H1 (cell line): ENCODE results near the gene HNF4A. TPM values are rescaled to one million over a fixed set of nuclear protein-coding genes. Genes with fewer than 3 reads are reported as not detected.

Experiments used
- CTCF ChIA-PET: fragments of 300-600 bp; sonication (Branson Sonifier 250); formaldehyde crosslinking; loops from one replicate; lab custom pipeline; 2021; ENCODE audit not compliant: partially characterized antibody; lab: Charles Lee
- POLR2A ChIA-PET: fragments of 300-600 bp; sonication (Branson Sonifier 250); formaldehyde crosslinking; loops from one replicate; lab custom pipeline; 2021; ENCODE audit warnings: inconsistent platforms; ENCODE audit not compliant: partially characterized antibody; lab: Charles Lee
- DNase-seq, 2 experiments: peaks; one replicate each; pipeline versions ENCODE4 v3.0.0 to v3.0.0-alpha.2; 2010 to 2022; ENCODE audit warnings: low spot score in 2 of 2, low read depth in 1 of 2, mixed read lengths in 1 of 2
- FAIRE-seq: peaks from 2 replicates; lab custom pipeline; 2011; peaks lifted over from hg19 to GRCh38; lab: Jason Lieb, UNC
- H2AFZ ChIP-seq: 2 replicates; pipeline ENCODE4 v1.8.1; 2012; ENCODE audit warnings: low read length, inconsistent platforms
- H2AK5ac ChIP-seq: 2 replicates; pipeline ENCODE4 v1.6.1; 2013; ENCODE audit warnings: low read depth, low read length
- H2BK120ac ChIP-seq: replicated peaks from 2 replicates; pipeline ENCODE3; 2013; ENCODE audit warnings: low read depth, low read length, inconsistent platforms
- H2BK12ac ChIP-seq: 2 replicates; pipeline ENCODE4 v1.6.1; 2013; ENCODE audit warnings: low read depth, low read length
- H2BK15ac ChIP-seq: 2 replicates; pipeline ENCODE4 v1.6.1; 2013; ENCODE audit warnings: low read length
- H2BK20ac ChIP-seq: 2 replicates; pipeline ENCODE4 v1.6.1; 2013; ENCODE audit warnings: low read length
- H2BK5ac ChIP-seq: 2 replicates; pipeline ENCODE4 v1.6.1; 2013; ENCODE audit warnings: low read depth, low read length
- H3K14ac ChIP-seq: 2 replicates; pipeline ENCODE4 v1.6.1; 2013; ENCODE audit warnings: inconsistent platforms; ENCODE audit not compliant: insufficient read length
- H3K18ac ChIP-seq: 2 replicates; pipeline ENCODE4 v1.6.1; 2013; ENCODE audit warnings: low read length; ENCODE audit errors: extremely low read depth
- H3K23ac ChIP-seq: 2 replicates; pipeline ENCODE4 v1.6.1; 2013; ENCODE audit warnings: inconsistent platforms; ENCODE audit not compliant: insufficient read length
- H3K23me2 ChIP-seq: 2 replicates; pipeline ENCODE4 v1.6.1; 2013; ENCODE audit warnings: low read depth, low read length
- H3K27ac ChIP-seq: 2 replicates; pipeline ENCODE4 v1.6.1; 2011; ENCODE audit warnings: low read depth, low read length, inconsistent platforms
- H3K27me3 ChIP-seq, 4 experiments: replicated peaks in 1 of 4; 1 replicate in 1 of 4; 2 replicates in 3 of 4; pipeline versions ENCODE4 v1.6.1 to v1.8.1; 2011 to 2013; ENCODE audit warnings: low read length in 3 of 4, mild to moderate bottlenecking in 3 of 4, inconsistent platforms in 2 of 4, mixed read lengths in 2 of 4, moderate library complexity in 1 of 4; ENCODE audit not compliant: control insufficient read depth in 3 of 4, insufficient read depth in 3 of 4; ENCODE audit errors: extremely low read depth in 1 of 4
- H3K36me3 ChIP-seq, 4 experiments: 2 replicates each; pipeline versions ENCODE4 v1.6.1 to v1.8.1; 2011 to 2013; ENCODE audit warnings: mild to moderate bottlenecking in 4 of 4, low read length in 3 of 4, moderate library complexity in 2 of 4, control low read depth in 1 of 4, inconsistent platforms in 1 of 4; ENCODE audit not compliant: insufficient read depth in 4 of 4, control insufficient read depth in 2 of 4
- H3K4ac ChIP-seq: replicated peaks from 2 replicates; pipeline ENCODE3; 2013; ENCODE audit warnings: low read length, low read depth, mixed read lengths, inconsistent platforms; ENCODE audit not compliant: insufficient read length
- H3K4me1 ChIP-seq, 4 experiments: replicated peaks in 1 of 4; 1 replicate in 1 of 4; 2 replicates in 3 of 4; pipeline versions ENCODE4 v1.6.1 to v1.8.1; 2011 to 2013; ENCODE audit warnings: low read length in 3 of 4, inconsistent platforms in 2 of 4, mixed read lengths in 1 of 4; ENCODE audit not compliant: insufficient read depth in 4 of 4, control insufficient read depth in 3 of 4
- H3K4me2 ChIP-seq, 2 experiments: 2 replicates each; pipeline versions ENCODE4 v1.6.1 to v1.8.1; 2011 to 2013; ENCODE audit warnings: low read depth in 2 of 2, low read length in 2 of 2, control low read depth in 1 of 2, inconsistent platforms in 1 of 2, mild to moderate bottlenecking in 1 of 2; ENCODE audit not compliant: insufficient read depth in 1 of 2
- H3K4me3 ChIP-seq, 4 experiments: fragments of 200-600, 300-600 bp in 1 of 4; sonication (generic), shearing (Covaris generic), sonication (Bioruptor Twin) in 1 of 4; 2 replicates each; pipeline versions ENCODE4 v1.5.1 to v1.8.1; 2011 to 2016; ENCODE audit warnings: low read length in 4 of 4, low read depth in 3 of 4, control low read depth in 2 of 4, inconsistent platforms in 2 of 4, mild to moderate bottlenecking in 2 of 4, mixed read lengths in 1 of 4, moderate library complexity in 1 of 4; ENCODE audit not compliant: insufficient read depth in 2 of 4; ENCODE audit errors: extremely low read depth in 1 of 4
- H3K56ac ChIP-seq: replicated peaks from 2 replicates; pipeline ENCODE3; 2013; ENCODE audit warnings: low read depth, mild to moderate bottlenecking, mixed read lengths, low read length, inconsistent platforms; ENCODE audit not compliant: insufficient read length
- H3K79me1 ChIP-seq: 2 replicates; pipeline ENCODE4 v1.6.1; 2013; ENCODE audit warnings: low read depth, low read length, control low read depth
- H3K79me2 ChIP-seq, 2 experiments: 2 replicates each; pipeline versions ENCODE4 v1.6.1 to v1.8.1; 2012 to 2013; ENCODE audit warnings: low read length in 2 of 2, mild to moderate bottlenecking in 2 of 2, inconsistent platforms in 1 of 2; ENCODE audit not compliant: insufficient read depth in 2 of 2, control insufficient read depth in 1 of 2
- H3K9ac ChIP-seq, 4 experiments: replicated peaks in 1 of 4; 1 replicate in 1 of 4; 2 replicates in 3 of 4; pipeline versions ENCODE4 v1.6.1 to v1.8.1; 2011 to 2013; ENCODE audit warnings: low read depth in 3 of 4, low read length in 3 of 4, control low read depth in 2 of 4, mild to moderate bottlenecking in 2 of 4, moderate library complexity in 2 of 4, inconsistent platforms in 1 of 4; ENCODE audit errors: extremely low read depth in 1 of 4
- H3K9me3 ChIP-seq, 2 experiments: 2 replicates each; pipeline versions ENCODE4 v1.6.1 to v1.8.1; 2012 to 2013; ENCODE audit warnings: mild to moderate bottlenecking in 2 of 2, moderate library complexity in 2 of 2, control low read depth in 1 of 2, inconsistent platforms in 1 of 2, low read depth in 1 of 2, low read length in 1 of 2, mixed read lengths in 1 of 2; ENCODE audit not compliant: insufficient read depth in 2 of 2
- H4K20me1 ChIP-seq, 2 experiments: replicated peaks in 1 of 2; 2 replicates each; pipeline versions ENCODE3 to v1.8.1; 2011 to 2013; ENCODE audit warnings: inconsistent platforms in 2 of 2, low read length in 2 of 2, mild to moderate bottlenecking in 1 of 2; ENCODE audit not compliant: insufficient read depth in 2 of 2, control insufficient read depth in 1 of 2
- H4K5ac ChIP-seq: 2 replicates; pipeline ENCODE4 v1.6.1; 2013; ENCODE audit warnings: low read length, low read depth, mixed read lengths, inconsistent platforms; ENCODE audit not compliant: insufficient read length
- H4K8ac ChIP-seq: 2 replicates; pipeline ENCODE4 v1.8.0; 2013; ENCODE audit warnings: mild to moderate bottlenecking, moderate library complexity, low read length, inconsistent platforms; ENCODE audit not compliant: insufficient read depth; ENCODE audit errors: extremely low read depth
- H4K91ac ChIP-seq: replicated peaks from 2 replicates; pipeline ENCODE3; 2013; ENCODE audit warnings: low read length, mixed read lengths, inconsistent platforms; ENCODE audit not compliant: insufficient read length
- BACH1 ChIP-seq: IDR thresholded peaks from 2 replicates; pipeline ENCODE4 v1.6.1; 2012; ENCODE audit warnings: low read length, improper control_type of control experiment
- CTBP2 ChIP-seq: IDR thresholded peaks from 2 replicates; pipeline ENCODE4 v1.7.0; 2011; ENCODE audit warnings: borderline replicate concordance, mild to moderate bottlenecking, moderate library complexity, mixed read lengths, low read length; ENCODE audit not compliant: insufficient read depth, insufficient read length
- EZH2 ChIP-seq: fragments of 200-600 bp; sonication (generic); IDR thresholded peaks from 2 replicates; pipeline ENCODE4 v1.7.1; 2012; ENCODE audit warnings: low read depth, mild to moderate bottlenecking, moderate library complexity, low read length, inconsistent platforms; ENCODE audit not compliant: severe bottlenecking
- HDAC2 ChIP-seq, 2 experiments: fragments of 300-600 bp in 1 of 2; sonication (generic) in 1 of 2; IDR thresholded peaks; 2 replicates each; pipeline ENCODE4 v1.6.1; 2011 to 2012; ENCODE audit warnings: low read depth in 2 of 2, low read length in 2 of 2, mild to moderate bottlenecking in 2 of 2, moderate library complexity in 2 of 2, borderline replicate concordance in 1 of 2, inconsistent platforms in 1 of 2
- RAD21 ChIP-seq, 2 experiments: IDR thresholded peaks in 1 of 2; conservative IDR thresholded peaks in 1 of 2; 2 replicates each; pipeline ENCODE4 v1.6.1; 2011; ENCODE audit warnings: low read depth in 2 of 2, low read length in 2 of 2, improper control_type of control experiment in 1 of 2, inconsistent platforms in 1 of 2, mild to moderate bottlenecking in 1 of 2, moderate library complexity in 1 of 2
- RFX5 ChIP-seq: IDR thresholded peaks from 2 replicates; pipeline ENCODE4 v1.6.1; 2011; ENCODE audit warnings: low read depth, low read length, improper control_type of control experiment, borderline replicate concordance
- RXRA ChIP-seq: IDR thresholded peaks from 2 replicates; pipeline ENCODE4 v1.6.1; 2011; ENCODE audit warnings: low read depth, mild to moderate bottlenecking, low read length, moderate library complexity; ENCODE audit not compliant: insufficient read depth
- SIX5 ChIP-seq: IDR thresholded peaks from 2 replicates; pipeline ENCODE4 v1.6.1; 2011; ENCODE audit warnings: mild to moderate bottlenecking, low read depth, low read length
- SP4 ChIP-seq: IDR thresholded peaks from 2 replicates; pipeline ENCODE4 v1.6.1; 2012; ENCODE audit warnings: low read length, inconsistent platforms
- SRF ChIP-seq: IDR thresholded peaks from 2 replicates; pipeline ENCODE4 v1.6.1; 2011; ENCODE audit warnings: mild to moderate bottlenecking, low read depth, low read length, moderate library complexity
- TAF7 ChIP-seq: optimal IDR thresholded peaks from 2 replicates; pipeline ENCODE3; 2011; ENCODE audit warnings: low read depth, mild to moderate bottlenecking, inconsistent platforms, low read length, moderate library complexity, borderline replicate concordance
- USF2 ChIP-seq: IDR thresholded peaks from 2 replicates; pipeline ENCODE4 v1.6.1; 2011; ENCODE audit warnings: low read length, improper control_type of control experiment
- WGBS, 2 experiments: shearing (Covaris generic) in 1 of 2; methylation state at CpG; one replicate each; pipeline versions ENCODE4 v1.1.6 to v1.1.7; 2013 to 2015; ENCODE audit warnings: low lambda C conversion rate in 2 of 2, mixed read lengths in 2 of 2, inconsistent platforms in 1 of 2, low coverage in 1 of 2, missing lambda C conversion rate in 1 of 2; ENCODE audit not compliant: insufficient replicate concordance in 2 of 2, insufficient coverage in 1 of 2, insufficient read length in 1 of 2; ENCODE audit errors: extremely low coverage in 1 of 2, missing lambda C conversion rate in 1 of 2; 5-methylcytosine and 5-hydroxymethylcytosine counted together
- polyA plus RNA-seq, 7 experiments: library from polyadenylated mRNA; depleted of rRNA in 3 of 7; stranded (reverse) in 5 of 7; unstranded in 2 of 7; fragments of >200 nt in 5 of 7; fragments of 200-250 nt in 2 of 7; gene quantifications; 1 replicate in 5 of 7; 2 replicates in 1 of 7; 4 replicates in 1 of 7; pipeline versions ENCODE4 v1.2.1 to v1.2.3, GENCODE V29; 2011 to 2013; ENCODE audit warnings: missing spikeins in 2 of 7, mixed read lengths in 2 of 7
- total RNA-seq: library from RNA; stranded (reverse); fragmentation: NEBNext Ultra II Directional; extraction: Animal tissue kit (Norgen Biotek cat#: 25700); gene quantifications from 2 replicates; pipeline ENCODE4 v1.2.1, GENCODE V29; 2021

The HNF4A gene
- total and polyA plus RNA-seq, 2 of the 8 experiments (the other 6 are each of a cell fraction or from before 2014, with no cell fraction given), result 0.03 TPM; not detected in 1

- POLR2A ChIA-PET, result no interaction called here
- 83% methylated on average over 7 of the region's 7 CpGs; no CpG with 5 or more reads in 1 of the 2 experiments for WGBS, 2 experiments
- TF ChIP-seq HDAC2 (IDR thresholded peaks at IDR 0.05; ENCODE audit: borderline replicate concordance in 1 of 2, low read depth in 2 of 2, low read length in 2 of 2), result no peak
- TF ChIP-seq BACH1, result no peak
- no peak for TF ChIP-seq RAD21 (IDR thresholded peaks at IDR 0.05 in 1 of 2, conservative IDR thresholded peaks at IDR 0.05 in 1 of 2; ENCODE audit: low read depth in 2 of 2, low read length in 2 of 2)
- TF ChIP-seq EZH2, result no peak
- no peak for TF ChIP-seq CTBP2
- TF ChIP-seq RFX5, result no peak
- TF ChIP-seq USF2, result no peak
- no peak for TF ChIP-seq SRF
- no peak for TF ChIP-seq RXRA
- TF ChIP-seq TAF7, result no peak
- TF ChIP-seq SIX5, result no peak
- no peak for TF ChIP-seq SP4
Observed at GRCh38 chr20:44450903-44451450, 95.5 kb downstream of the HNF4A start.

More at GRCh38 chr20:44450903-44451450, 95.5 kb downstream of the HNF4A start:
- Histone ChIP-seq H4K5ac (no peak overlapping the region), H4K91ac (no peak overlapping the region), H2BK12ac (no peak overlapping the region), H3K79me1 (no peaks in the 10 kb centered on the region), H3K27ac (no peak overlapping the region), H3K36me3 (no peaks in the 10 kb centered on the region), H2AFZ (no peak overlapping the region), H4K20me1 (peaks cover 0 to 2% of the 10 kb centered on the region in 2 experiments), H3K56ac (no peak overlapping the region), H2BK15ac (no peak overlapping the region), H3K9me3 (no peaks in the 10 kb centered on the region), H3K4me2 (no peak overlapping the region), H4K8ac (no peak overlapping the region), H3K23me2 (no peaks in the 10 kb centered on the region), H3K9ac (no peak overlapping the region), H3K18ac (no peak overlapping the region), H2BK20ac (no peak overlapping the region), H3K4me3 (no peak overlapping the region), H3K27me3 (no peaks in the 10 kb centered on the region), H3K4me1 (no peaks in the 10 kb centered on the region), H3K14ac (no peak overlapping the region), H3K23ac (no peak overlapping the region), H3K79me2 (no peaks in the 10 kb centered on the region), H2BK120ac (no peak overlapping the region), H2AK5ac (no peak overlapping the region), H2BK5ac (no peak overlapping the region), H3K4ac (peak overlapping the region; percentile 21)
- DNase-seq, result no peak
- no peak for FAIRE-seq
- CTCF ChIA-PET, result interaction anchor here (1.0 to 3.1 kb wide), 12 partner anchors 10 to 235 kb away, joined by 3 to 33 read pairs (median 7); no protein-coding TSS in a partner anchor
